WERI-Rb-1 (cell line): Measurements from ENCODE around the gene HNRNPA0.

Experiments used
- DNase-seq: peaks from one replicate; pipeline ENCODE4 v3.0.0-alpha.2; 2020
- H3K27ac ChIP-seq: fragments of 250-450 bp; sonication (Bioruptor Pico); 2 replicates; pipeline ENCODE4 v1.5.1; 2020; ENCODE audit warnings: mild to moderate bottlenecking, moderate library complexity
- H3K27me3 ChIP-seq: fragments of 250-450 bp; sonication (Bioruptor Pico); 2 replicates; pipeline ENCODE4 v1.5.1; 2021; ENCODE audit warnings: mild to moderate bottlenecking, low read depth, moderate library complexity; ENCODE audit not compliant: insufficient read depth, severe bottlenecking
- H3K36me3 ChIP-seq: fragments of 250-450 bp; sonication (Bioruptor Pico); 2 replicates; pipeline ENCODE4 v1.5.1; 2020; ENCODE audit warnings: mild to moderate bottlenecking, moderate library complexity
- H3K4me3 ChIP-seq: 2 replicates; pipeline ENCODE4 v1.5.1; 2011; ENCODE audit warnings: low read depth, mild to moderate bottlenecking, control low read depth, low read length
- H3K9me3 ChIP-seq: fragments of 250-450 bp; sonication (Bioruptor Pico); 2 replicates; pipeline ENCODE4 v1.5.1; 2021; ENCODE audit warnings: mild to moderate bottlenecking, moderate library complexity; ENCODE audit not compliant: severe bottlenecking
- TF ChIP-seq, protein P1 (sequence below): IDR thresholded peaks from 2 replicates; pipeline ENCODE4 v1.5.1; 2011; ENCODE audit warnings: low read depth, mild to moderate bottlenecking, control low read depth, inconsistent platforms, low read length

The HNRNPA0 gene

DNA sequence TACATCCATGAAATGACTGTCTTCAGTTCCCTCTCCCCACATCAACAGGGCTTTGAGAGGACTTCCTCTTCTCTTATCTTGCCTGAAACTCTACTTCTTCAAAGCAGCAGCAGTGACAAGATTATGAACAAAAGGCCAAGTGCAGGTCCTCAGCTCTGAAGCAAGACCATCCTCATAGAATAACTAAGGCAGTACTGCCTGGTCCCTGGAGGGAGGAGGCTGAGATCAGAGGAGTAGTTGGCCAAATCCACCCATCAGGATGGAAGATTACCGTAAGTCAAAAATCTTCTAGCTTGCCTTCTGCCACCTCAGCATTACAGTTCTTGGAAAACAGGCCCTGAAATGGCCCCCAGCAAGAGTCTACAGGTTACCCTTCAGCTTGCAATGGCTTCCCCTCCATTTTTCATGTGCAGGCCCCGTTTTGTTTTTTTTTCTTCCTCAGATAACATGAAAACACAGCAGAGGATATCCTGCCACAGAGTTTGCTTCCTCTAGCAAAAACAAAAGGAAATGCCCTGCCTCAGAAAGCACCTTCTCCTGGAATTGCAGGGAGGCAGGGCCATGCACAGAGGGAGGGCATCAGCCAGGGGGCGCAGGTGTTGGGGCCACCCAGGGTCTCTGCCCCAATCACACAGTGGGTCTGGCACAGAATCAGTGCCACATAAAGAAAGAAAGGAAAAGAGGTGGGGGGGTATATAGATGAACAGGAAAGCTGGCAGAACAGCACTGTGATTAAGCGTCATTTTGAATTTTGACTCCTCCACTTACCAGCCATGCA lies 58.3 kb downstream of the HNRNPA0 start:
- Histone ChIP-seq H3K36me3 (no peaks in the 10 kb centered on the region; the same call in 1 of the 2 replicates), H3K27ac (no peak overlapping the region), H3K9me3 (no peaks in the 10 kb centered on the region), H3K27me3 (no peaks in the 10 kb centered on the region), H3K4me3 (no peak overlapping the region)
- TF ChIP-seq, protein P1, sequence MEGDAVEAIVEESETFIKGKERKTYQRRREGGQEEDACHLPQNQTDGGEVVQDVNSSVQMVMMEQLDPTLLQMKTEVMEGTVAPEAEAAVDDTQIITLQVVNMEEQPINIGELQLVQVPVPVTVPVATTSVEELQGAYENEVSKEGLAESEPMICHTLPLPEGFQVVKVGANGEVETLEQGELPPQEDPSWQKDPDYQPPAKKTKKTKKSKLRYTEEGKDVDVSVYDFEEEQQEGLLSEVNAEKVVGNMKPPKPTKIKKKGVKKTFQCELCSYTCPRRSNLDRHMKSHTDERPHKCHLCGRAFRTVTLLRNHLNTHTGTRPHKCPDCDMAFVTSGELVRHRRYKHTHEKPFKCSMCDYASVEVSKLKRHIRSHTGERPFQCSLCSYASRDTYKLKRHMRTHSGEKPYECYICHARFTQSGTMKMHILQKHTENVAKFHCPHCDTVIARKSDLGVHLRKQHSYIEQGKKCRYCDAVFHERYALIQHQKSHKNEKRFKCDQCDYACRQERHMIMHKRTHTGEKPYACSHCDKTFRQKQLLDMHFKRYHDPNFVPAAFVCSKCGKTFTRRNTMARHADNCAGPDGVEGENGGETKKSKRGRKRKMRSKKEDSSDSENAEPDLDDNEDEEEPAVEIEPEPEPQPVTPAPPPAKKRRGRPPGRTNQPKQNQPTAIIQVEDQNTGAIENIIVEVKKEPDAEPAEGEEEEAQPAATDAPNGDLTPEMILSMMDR = 0 out of 2 replicates have a peak, but pooled peaks have one; percentile 3
- no peak for DNase-seq
